Measurements from ENCODE around the gene CLASP1.

CLASP1 gene

GRCh38 chr2:121505005-121505404, 144.3 kb downstream of the CLASP1 start:
- peaks cover 83% of the 10 kb centered on the region for H3K36me3 Mint-ChIP-seq
- peaks cover 3% of the 10 kb centered on the region for H3K9me3 Mint-ChIP-seq
- ATAC-seq = no peak
- H3K27me3 Mint-ChIP-seq = no peaks in the 10 kb centered on the region
- no peak overlapping the region for H3K4me3 Mint-ChIP-seq
- H3K27ac Mint-ChIP-seq = no peak overlapping the region
- H3K4me1 Mint-ChIP-seq = peaks cover 18% of the 10 kb centered on the region

- no peak overlapping the region for H3K4me3 Mint-ChIP-seq
- peaks cover 6% of the 10 kb centered on the region for H3K9me3 Mint-ChIP-seq
- peaks cover 84% of the 10 kb centered on the region for H3K36me3 Mint-ChIP-seq
- peaks cover 19% of the 10 kb centered on the region for H3K4me1 Mint-ChIP-seq
- no peaks in the 10 kb centered on the region for H3K27me3 Mint-ChIP-seq
- no peak overlapping the region for H3K27ac Mint-ChIP-seq
- no peak for ATAC-seq
These were observed 144.9 kb downstream of the CLASP1 start for GRCh38 chr2:121504316-121504715.

GRCh38 chr2:121502781-121503180, 146.5 kb downstream of the CLASP1 start:
- no peak overlapping the region for H3K27ac Mint-ChIP-seq
- peaks cover 82% of the 10 kb centered on the region for H3K36me3 Mint-ChIP-seq
- no peaks in the 10 kb centered on the region for H3K27me3 Mint-ChIP-seq
- ATAC-seq = no peak
- H3K4me1 Mint-ChIP-seq = peaks cover 24% of the 10 kb centered on the region
- peaks cover 6% of the 10 kb centered on the region for H3K9me3 Mint-ChIP-seq
- H3K4me3 Mint-ChIP-seq = no peak overlapping the region

- peaks cover 79% of the 10 kb centered on the region for H3K36me3 Mint-ChIP-seq
- H3K27ac Mint-ChIP-seq = no peak overlapping the region
These were observed 147.0 kb downstream of the CLASP1 start for GRCh38 chr2:121502246-121502645.

GRCh38 chr2:121501554-121501953, 147.7 kb downstream of the CLASP1 start:
- Mint-ChIP-seq H3K36me3 (peaks cover 79% of the 10 kb centered on the region), H3K4me3 (no peak overlapping the region), H3K4me1 (peaks cover 14% of the 10 kb centered on the region), H3K9me3 (peaks cover 6% of the 10 kb centered on the region), H3K27ac (no peak overlapping the region), H3K27me3 (no peaks in the 10 kb centered on the region)
- ATAC-seq = no peak

More at GRCh38 chr2:121502246-121502645, 147.0 kb downstream of the CLASP1 start:
- peaks cover 21% of the 10 kb centered on the region for H3K4me1 Mint-ChIP-seq
- H3K9me3 Mint-ChIP-seq = peaks cover 6% of the 10 kb centered on the region
- H3K4me3 Mint-ChIP-seq = no peak overlapping the region
- ATAC-seq = no peak
- no peaks in the 10 kb centered on the region for H3K27me3 Mint-ChIP-seq

- no peak for ATAC-seq
- Mint-ChIP-seq H3K4me1 (peaks cover 9% of the 10 kb centered on the region), H3K27me3 (no peaks in the 10 kb centered on the region), H3K4me3 (no peak overlapping the region), H3K27ac (no peak overlapping the region), H3K9me3 (peaks cover 6% of the 10 kb centered on the region), H3K36me3 (peaks cover 75% of the 10 kb centered on the region)
These were observed 148.2 kb downstream of the CLASP1 start for GRCh38 chr2:121501031-121501430.

- Mint-ChIP-seq H3K27me3 (no peaks in the 10 kb centered on the region), H3K4me1 (peaks cover 13% of the 10 kb centered on the region), H3K9me3 (peaks cover 6% of the 10 kb centered on the region), H3K4me3 (no peak overlapping the region), H3K27ac (no peak overlapping the region), H3K36me3 (peaks cover 70% of the 10 kb centered on the region)
- no peak for ATAC-seq
These were observed 150.5 kb downstream of the CLASP1 start for GRCh38 chr2:121498731-121499130.

DNA sequence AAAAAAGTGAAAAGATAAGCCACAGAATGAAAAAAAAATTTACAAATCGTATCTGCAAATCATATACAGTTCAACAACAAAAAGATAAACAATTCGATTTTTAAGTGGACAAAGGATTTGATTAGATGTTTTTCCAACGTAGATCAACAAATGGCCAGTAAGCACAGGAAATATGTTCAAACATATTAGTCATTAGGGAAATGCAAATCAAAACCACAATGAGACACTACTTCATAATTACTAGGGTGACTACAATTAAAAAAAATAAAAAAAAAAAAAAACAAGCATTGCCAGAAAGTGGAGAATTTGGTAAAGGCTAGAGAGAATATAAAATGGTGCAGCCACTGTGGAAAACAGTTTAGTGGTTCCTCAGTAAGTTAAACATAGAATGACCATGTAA, 156.9 kb downstream of the CLASP1 start:
- no peaks in the 10 kb centered on the region for H3K9me3 Mint-ChIP-seq
- H3K27ac Mint-ChIP-seq = no peak overlapping the region
- no peak for ATAC-seq
- H3K4me3 Mint-ChIP-seq = no peak overlapping the region
- H3K36me3 Mint-ChIP-seq = peaks cover 27% of the 10 kb centered on the region
- H3K4me1 Mint-ChIP-seq = peaks cover 26% of the 10 kb centered on the region
- no peaks in the 10 kb centered on the region for H3K27me3 Mint-ChIP-seq

- peaks cover 18% of the 10 kb centered on the region for H3K36me3 Mint-ChIP-seq
- no peak overlapping the region for H3K4me3 Mint-ChIP-seq
- no peak overlapping the region for H3K27ac Mint-ChIP-seq
- H3K9me3 Mint-ChIP-seq = no peaks in the 10 kb centered on the region
- no peaks in the 10 kb centered on the region for H3K27me3 Mint-ChIP-seq
- H3K4me1 Mint-ChIP-seq = peaks cover 26% of the 10 kb centered on the region
- ATAC-seq = no peak
These were observed 157.7 kb downstream of the CLASP1 start for GRCh38 chr2:121491518-121491917.

- Mint-ChIP-seq H3K27ac (no peak overlapping the region), H3K4me1 (peaks cover 26% of the 10 kb centered on the region), H3K4me3 (no peak overlapping the region), H3K36me3 (peaks cover 17% of the 10 kb centered on the region), H3K9me3 (no peaks in the 10 kb centered on the region), H3K27me3 (no peaks in the 10 kb centered on the region)
- no peak for ATAC-seq
These were observed 158.6 kb downstream of the CLASP1 start for GRCh38 chr2:121490584-121491133.

DNA sequence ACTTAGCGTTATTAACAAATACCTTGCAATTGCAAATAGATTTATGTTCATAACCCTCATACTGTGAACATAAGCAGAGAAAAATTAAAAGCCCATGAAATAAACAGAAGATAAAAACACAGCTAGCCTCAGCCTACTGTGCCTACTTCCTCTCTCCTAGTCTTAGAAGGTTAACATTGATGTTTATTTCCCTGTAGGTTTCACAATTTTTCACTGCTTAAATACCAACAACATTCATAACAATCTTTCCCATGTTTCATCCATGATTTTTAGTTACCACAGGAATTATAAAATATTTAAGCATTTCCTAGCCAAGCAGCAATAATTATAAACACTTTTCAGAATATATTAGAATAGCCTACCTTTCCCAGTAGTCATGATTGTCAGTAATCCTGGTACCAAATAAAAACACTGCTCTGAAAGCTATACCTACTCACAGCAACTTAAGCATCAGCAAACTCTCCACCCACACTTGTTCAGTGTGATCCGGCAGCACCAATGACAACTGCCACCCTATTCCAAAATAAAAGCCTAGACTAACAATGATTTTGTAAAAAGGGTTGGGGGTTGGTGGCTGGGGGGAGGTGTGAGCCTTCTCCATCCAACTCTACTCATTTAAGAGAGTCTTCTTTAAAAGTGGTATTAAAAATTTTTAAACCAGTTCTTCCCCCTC, 159.2 kb downstream of the CLASP1 start:
- Mint-ChIP-seq H3K36me3 (peaks cover 18% of the 10 kb centered on the region), H3K9me3 (no peaks in the 10 kb centered on the region), H3K4me3 (no peak overlapping the region), H3K27ac (no peak overlapping the region), H3K27me3 (no peaks in the 10 kb centered on the region), H3K4me1 (peaks cover 28% of the 10 kb centered on the region)
- ATAC-seq = no peak

GRCh38 chr2:121489284-121489683, 160.0 kb downstream of the CLASP1 start:
- Mint-ChIP-seq H3K9me3 (no peaks in the 10 kb centered on the region), H3K4me3 (no peak overlapping the region), H3K4me1 (peaks cover 34% of the 10 kb centered on the region), H3K27ac (no peak overlapping the region), H3K36me3 (peaks cover 24% of the 10 kb centered on the region), H3K27me3 (no peaks in the 10 kb centered on the region)
- ATAC-seq = no peak

DNA sequence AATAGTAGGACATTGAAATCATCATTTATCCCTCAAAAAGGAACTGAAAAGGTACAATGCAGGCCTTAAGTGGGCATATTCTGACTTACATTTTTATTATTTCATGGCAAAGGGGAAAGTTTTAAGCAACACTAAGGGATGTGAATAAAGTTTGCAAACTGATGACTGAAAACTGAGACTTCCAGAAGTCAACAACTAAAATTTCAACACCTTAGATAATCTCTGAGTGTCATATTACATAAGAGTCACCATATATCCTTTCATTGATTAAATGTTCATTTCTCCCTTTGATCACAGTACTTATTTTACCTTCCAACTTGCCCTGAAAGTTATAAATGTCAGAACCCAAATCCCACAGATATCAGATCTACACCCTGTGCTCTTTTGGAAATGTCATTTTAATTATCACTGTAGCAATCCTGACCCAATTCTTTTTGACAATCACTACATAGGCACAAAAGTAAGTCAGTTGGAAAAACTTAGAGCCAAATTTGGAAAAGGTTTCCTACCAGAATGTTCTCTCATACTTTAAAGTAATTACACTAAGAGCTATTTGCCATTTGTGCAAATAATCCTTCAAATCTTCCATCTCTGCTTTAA, 163.0 kb downstream of the CLASP1 start:
- no peaks in the 10 kb centered on the region for H3K27me3 Mint-ChIP-seq
- H3K27ac Mint-ChIP-seq = no peak overlapping the region
- H3K4me1 Mint-ChIP-seq = peaks cover 23% of the 10 kb centered on the region
- no peak for ATAC-seq
- no peaks in the 10 kb centered on the region for H3K9me3 Mint-ChIP-seq
- peaks cover 12% of the 10 kb centered on the region for H3K36me3 Mint-ChIP-seq
- no peak overlapping the region for H3K4me3 Mint-ChIP-seq

GRCh38 chr2:121485039-121485438, 164.2 kb downstream of the CLASP1 start:
- Mint-ChIP-seq H3K4me3 (no peak overlapping the region), H3K9me3 (no peaks in the 10 kb centered on the region), H3K36me3 (peaks cover 20% of the 10 kb centered on the region), H3K27ac (no peak overlapping the region), H3K27me3 (no peaks in the 10 kb centered on the region), H3K4me1 (peaks cover 16% of the 10 kb centered on the region)
- no peak for ATAC-seq

GRCh38 chr2:121483846-121484245, 165.4 kb downstream of the CLASP1 start:
- Mint-ChIP-seq H3K9me3 (no peaks in the 10 kb centered on the region), H3K4me3 (no peak overlapping the region), H3K36me3 (peaks cover 23% of the 10 kb centered on the region), H3K27ac (no peak overlapping the region), H3K4me1 (peaks cover 19% of the 10 kb centered on the region), H3K27me3 (no peaks in the 10 kb centered on the region)
- no peak for ATAC-seq

GRCh38 chr2:121483021-121483420, 166.2 kb downstream of the CLASP1 start:
- ATAC-seq = no peak
- Mint-ChIP-seq H3K9me3 (no peaks in the 10 kb centered on the region), H3K4me3 (no peak overlapping the region), H3K27me3 (no peaks in the 10 kb centered on the region), H3K27ac (no peak overlapping the region), H3K36me3 (peaks cover 23% of the 10 kb centered on the region), H3K4me1 (peaks cover 21% of the 10 kb centered on the region)

Data from stimulated activated memory B cell treated with anti-CD40 and anti-IgM and Interleukin-4, amounts not matched to agents 10 μg/mL and 1 μg/mL and 100 μg/mL, for 72 hours (primary cell).